ENCODE measurements around the gene MAX. TPM values are rescaled to one million over a fixed set of nuclear protein-coding genes. Genes with fewer than 3 reads are reported as not detected.
A peak's percentile ranks its signal among the peaks of the same experiment; 100 is the strongest.

Gene MAX
- total and polyA plus RNA-seq, 2 of the 13 experiments (the other 11 are each of a cell fraction or from before 2014, with no cell fraction given), result 28.5 to 29.3 TPM

GRCh38 chr14:65132855-65133254 lies 30.5 kb upstream of the MAX start (continued):
- TF ChIP-seq ZFY (CRISPR knock-in tag; IDR thresholded peaks at IDR 0.05), result no peak
- TF ChIP-seq, protein P1, sequence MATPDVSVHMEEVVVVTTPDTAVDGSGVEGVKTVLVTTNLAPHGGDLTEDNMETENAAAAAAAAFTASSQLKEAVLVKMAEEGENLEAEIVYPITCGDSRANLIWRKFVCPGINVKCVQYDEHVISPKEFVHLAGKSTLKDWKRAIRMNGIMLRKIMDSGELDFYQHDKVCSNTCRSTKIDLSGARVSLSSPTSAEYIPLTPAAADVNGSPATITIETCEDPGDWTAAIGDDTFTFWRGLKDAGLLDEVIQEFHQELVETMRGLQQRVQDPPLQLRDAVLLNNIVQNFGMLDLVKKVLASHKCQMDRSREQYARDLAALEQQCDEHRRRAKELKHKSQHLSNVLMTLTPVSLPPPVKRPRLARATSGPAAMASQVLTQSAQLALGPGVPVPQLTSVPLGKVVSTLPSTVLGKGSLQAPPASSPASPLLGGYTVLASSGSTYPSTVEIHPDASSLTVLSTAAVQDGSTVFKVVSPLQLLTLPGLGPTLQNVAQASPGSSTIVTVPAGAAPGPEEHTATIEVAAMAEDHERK (CRISPR knock-in tag; IDR thresholded peaks at IDR 0.05; ENCODE audit: low read depth), result no peak
- TF ChIP-seq PLSCR1 (CRISPR knock-in tag; IDR thresholded peaks at IDR 0.05; ENCODE audit: borderline replicate concordance), result no peak
- TF ChIP-seq FOXA3 (CRISPR knock-in tag; IDR thresholded peaks at IDR 0.05), result 0 out of 2 replicates have a peak, but pooled peaks have one; percentile 43
- no peak for TF ChIP-seq ZNF605 (CRISPR knock-in tag; IDR thresholded peaks at IDR 0.05)
- TF ChIP-seq MED8 (CRISPR knock-in tag; IDR thresholded peaks at IDR 0.05; ENCODE audit: insufficient replicate concordance), result no peak
- TF ChIP-seq ZBTB46 (CRISPR knock-in tag; IDR thresholded peaks at IDR 0.05; ENCODE audit: borderline replicate concordance), result no peak
- no peak for TF ChIP-seq TOE1 (CRISPR knock-in tag; IDR thresholded peaks at IDR 0.05)
- no peak for TF ChIP-seq SRSF9 (IDR thresholded peaks at IDR 0.05; ENCODE audit: borderline replicate concordance, insufficient read depth, low read depth, low read length, poor library complexity, severe bottlenecking)
- TF ChIP-seq, protein P2, sequence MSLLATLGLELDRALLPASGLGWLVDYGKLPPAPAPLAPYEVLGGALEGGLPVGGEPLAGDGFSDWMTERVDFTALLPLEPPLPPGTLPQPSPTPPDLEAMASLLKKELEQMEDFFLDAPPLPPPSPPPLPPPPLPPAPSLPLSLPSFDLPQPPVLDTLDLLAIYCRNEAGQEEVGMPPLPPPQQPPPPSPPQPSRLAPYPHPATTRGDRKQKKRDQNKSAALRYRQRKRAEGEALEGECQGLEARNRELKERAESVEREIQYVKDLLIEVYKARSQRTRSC (CRISPR knock-in tag; IDR thresholded peaks at IDR 0.05; ENCODE audit: low read depth), result no peak
- no peak for TF ChIP-seq EEA1 (CRISPR knock-in tag; IDR thresholded peaks at IDR 0.05; ENCODE audit: borderline replicate concordance)
- TF ChIP-seq ZNF543 (CRISPR knock-in tag; IDR thresholded peaks at IDR 0.05), result no peak
- TF ChIP-seq, protein P3, sequence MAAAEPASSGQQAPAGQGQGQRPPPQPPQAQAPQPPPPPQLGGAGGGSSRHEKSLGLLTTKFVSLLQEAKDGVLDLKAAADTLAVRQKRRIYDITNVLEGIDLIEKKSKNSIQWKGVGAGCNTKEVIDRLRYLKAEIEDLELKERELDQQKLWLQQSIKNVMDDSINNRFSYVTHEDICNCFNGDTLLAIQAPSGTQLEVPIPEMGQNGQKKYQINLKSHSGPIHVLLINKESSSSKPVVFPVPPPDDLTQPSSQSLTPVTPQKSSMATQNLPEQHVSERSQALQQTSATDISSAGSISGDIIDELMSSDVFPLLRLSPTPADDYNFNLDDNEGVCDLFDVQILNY (CRISPR knock-in tag; conservative IDR thresholded peaks at IDR 0.05), result no peak
- TF ChIP-seq ZNF256 (CRISPR knock-in tag; conservative IDR thresholded peaks at IDR 0.05), result no peak
- no peak for TF ChIP-seq KDM6A (CRISPR knock-in tag; IDR thresholded peaks at IDR 0.05; ENCODE audit: low read depth)
- no peak for TF ChIP-seq ZNF598 (CRISPR knock-in tag; IDR thresholded peaks at IDR 0.05; ENCODE audit: borderline replicate concordance)
- no peak for TF ChIP-seq PHF20 (CRISPR knock-in tag; IDR thresholded peaks at IDR 0.05)
- TF ChIP-seq MXD4 (CRISPR knock-in tag; IDR thresholded peaks at IDR 0.05), result no peak
- TF ChIP-seq, protein P4, sequence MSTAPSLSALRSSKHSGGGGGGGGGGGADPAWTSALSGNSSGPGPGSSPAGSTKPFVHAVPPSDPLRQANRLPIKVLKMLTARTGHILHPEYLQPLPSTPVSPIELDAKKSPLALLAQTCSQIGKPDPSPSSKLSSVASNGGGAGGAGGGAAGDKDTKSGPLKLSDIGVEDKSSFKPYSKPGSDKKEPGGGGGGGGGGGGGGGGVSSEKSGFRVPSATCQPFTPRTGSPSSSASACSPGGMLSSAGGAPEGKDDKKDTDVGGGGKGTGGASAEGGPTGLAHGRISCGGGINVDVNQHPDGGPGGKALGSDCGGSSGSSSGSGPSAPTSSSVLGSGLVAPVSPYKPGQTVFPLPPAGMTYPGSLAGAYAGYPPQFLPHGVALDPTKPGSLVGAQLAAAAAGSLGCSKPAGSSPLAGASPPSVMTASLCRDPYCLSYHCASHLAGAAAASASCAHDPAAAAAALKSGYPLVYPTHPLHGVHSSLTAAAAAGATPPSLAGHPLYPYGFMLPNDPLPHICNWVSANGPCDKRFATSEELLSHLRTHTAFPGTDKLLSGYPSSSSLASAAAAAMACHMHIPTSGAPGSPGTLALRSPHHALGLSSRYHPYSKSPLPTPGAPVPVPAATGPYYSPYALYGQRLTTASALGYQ (CRISPR knock-in tag; IDR thresholded peaks at IDR 0.05), result no peak
- no peak for TF ChIP-seq ZNF75D (CRISPR knock-in tag; IDR thresholded peaks at IDR 0.05; ENCODE audit: borderline replicate concordance)
- TF ChIP-seq, protein P5, sequence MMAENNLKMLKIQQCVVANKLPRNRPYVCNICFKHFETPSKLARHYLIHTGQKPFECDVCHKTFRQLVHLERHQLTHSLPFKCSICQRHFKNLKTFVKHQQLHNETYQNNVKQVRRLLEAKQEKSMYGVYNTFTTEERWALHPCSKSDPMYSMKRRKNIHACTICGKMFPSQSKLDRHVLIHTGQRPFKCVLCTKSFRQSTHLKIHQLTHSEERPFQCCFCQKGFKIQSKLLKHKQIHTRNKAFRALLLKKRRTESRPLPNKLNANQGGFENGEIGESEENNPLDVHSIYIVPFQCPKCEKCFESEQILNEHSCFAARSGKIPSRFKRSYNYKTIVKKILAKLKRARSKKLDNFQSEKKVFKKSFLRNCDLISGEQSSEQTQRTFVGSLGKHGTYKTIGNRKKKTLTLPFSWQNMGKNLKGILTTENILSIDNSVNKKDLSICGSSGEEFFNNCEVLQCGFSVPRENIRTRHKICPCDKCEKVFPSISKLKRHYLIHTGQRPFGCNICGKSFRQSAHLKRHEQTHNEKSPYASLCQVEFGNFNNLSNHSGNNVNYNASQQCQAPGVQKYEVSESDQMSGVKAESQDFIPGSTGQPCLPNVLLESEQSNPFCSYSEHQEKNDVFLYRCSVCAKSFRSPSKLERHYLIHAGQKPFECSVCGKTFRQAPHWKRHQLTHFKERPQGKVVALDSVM (CRISPR knock-in tag; IDR thresholded peaks at IDR 0.05), result no peak

Measured in HepG2 (cell line).